GM23338 (cell line): ENCODE results near the gene UVRAG.
A peak's percentile ranks its signal among the peaks of the same experiment; 100 is the strongest.

Experiments used
- EZH2phosphoT487 ChIP-seq: fragments of 200-600 bp; sonication (generic); IDR thresholded peaks from one replicate; pipeline ENCODE4 v1.8.1; 2018; ENCODE audit warnings: antibody characterized with exemption; ENCODE audit not compliant: unreplicated experiment
- JUNB ChIP-seq: IDR thresholded peaks from one replicate; pipeline ENCODE4 v1.6.1; 2016; ENCODE audit warnings: antibody characterized with exemption; ENCODE audit not compliant: unreplicated experiment
- TF ChIP-seq, protein P1 (sequence below), 2 experiments: fragments of 200-600 bp in 1 of 2; sonication (generic) in 1 of 2; conservative IDR thresholded peaks; 2 replicates each; pipeline versions ENCODE4 v1.5.1 to v1.6.1; 2016 to 2017; ENCODE audit warnings: antibody characterized with exemption in 2 of 2, low read depth in 2 of 2, mild to moderate bottlenecking in 2 of 2, moderate library complexity in 1 of 2

DNA sequence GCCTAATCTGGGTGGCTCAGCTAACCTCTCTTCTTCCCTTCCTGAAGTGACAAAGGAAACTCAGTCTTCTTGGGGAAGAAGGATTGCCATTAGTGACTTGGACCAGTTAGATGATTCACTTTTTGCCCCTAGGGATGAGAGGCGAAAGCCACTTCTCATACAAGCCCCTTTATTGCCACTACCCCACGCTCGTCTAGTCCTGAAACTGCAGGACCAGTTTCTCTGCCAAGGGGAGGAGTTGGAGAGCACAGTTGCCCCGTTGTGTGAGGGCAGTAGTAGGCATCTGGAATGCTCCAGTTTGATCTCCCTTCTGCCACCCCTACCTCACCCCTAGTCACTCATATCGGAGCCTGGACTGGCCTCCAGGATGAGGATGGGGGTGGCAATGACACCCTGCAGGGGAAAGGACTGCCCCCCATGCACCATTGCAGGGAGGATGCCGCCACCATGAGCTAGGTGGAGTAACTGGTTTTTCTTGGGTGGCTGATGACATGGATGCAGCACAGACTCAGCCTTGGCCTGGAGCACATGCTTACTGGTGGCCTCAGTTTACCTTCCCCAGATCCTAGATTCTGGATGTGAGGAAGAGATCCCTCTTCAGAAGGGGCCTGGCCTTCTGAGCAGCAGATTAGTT, 14.2 kb upstream of the UVRAG start:
- TF ChIP-seq, protein P1, sequence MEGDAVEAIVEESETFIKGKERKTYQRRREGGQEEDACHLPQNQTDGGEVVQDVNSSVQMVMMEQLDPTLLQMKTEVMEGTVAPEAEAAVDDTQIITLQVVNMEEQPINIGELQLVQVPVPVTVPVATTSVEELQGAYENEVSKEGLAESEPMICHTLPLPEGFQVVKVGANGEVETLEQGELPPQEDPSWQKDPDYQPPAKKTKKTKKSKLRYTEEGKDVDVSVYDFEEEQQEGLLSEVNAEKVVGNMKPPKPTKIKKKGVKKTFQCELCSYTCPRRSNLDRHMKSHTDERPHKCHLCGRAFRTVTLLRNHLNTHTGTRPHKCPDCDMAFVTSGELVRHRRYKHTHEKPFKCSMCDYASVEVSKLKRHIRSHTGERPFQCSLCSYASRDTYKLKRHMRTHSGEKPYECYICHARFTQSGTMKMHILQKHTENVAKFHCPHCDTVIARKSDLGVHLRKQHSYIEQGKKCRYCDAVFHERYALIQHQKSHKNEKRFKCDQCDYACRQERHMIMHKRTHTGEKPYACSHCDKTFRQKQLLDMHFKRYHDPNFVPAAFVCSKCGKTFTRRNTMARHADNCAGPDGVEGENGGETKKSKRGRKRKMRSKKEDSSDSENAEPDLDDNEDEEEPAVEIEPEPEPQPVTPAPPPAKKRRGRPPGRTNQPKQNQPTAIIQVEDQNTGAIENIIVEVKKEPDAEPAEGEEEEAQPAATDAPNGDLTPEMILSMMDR (conservative IDR thresholded peaks at IDR 0.05; ENCODE audit: low read depth in 2 of 2) = peak in 1 of 2 experiments; percentile 44; a peak in 2 of 4 replicates
- TF ChIP-seq JUNB = no peak
- TF ChIP-seq EZH2phosphoT487 = no peak
